WERI-Rb-1 (cell line): ENCODE measurements around the gene NOD1.
A peak's percentile ranks its signal among the peaks of the same experiment; 100 is the strongest.

Source experiments
- DNase-seq: peaks from one replicate; pipeline ENCODE4 v3.0.0-alpha.2; 2020
- H3K27ac ChIP-seq: fragments of 250-450 bp; sonication (Bioruptor Pico); 2 replicates; pipeline ENCODE4 v1.5.1; 2020; ENCODE audit warnings: mild to moderate bottlenecking, moderate library complexity
- H3K27me3 ChIP-seq: fragments of 250-450 bp; sonication (Bioruptor Pico); 2 replicates; pipeline ENCODE4 v1.5.1; 2021; ENCODE audit warnings: mild to moderate bottlenecking, low read depth, moderate library complexity; ENCODE audit not compliant: insufficient read depth, severe bottlenecking
- H3K36me3 ChIP-seq: fragments of 250-450 bp; sonication (Bioruptor Pico); 2 replicates; pipeline ENCODE4 v1.5.1; 2020; ENCODE audit warnings: mild to moderate bottlenecking, moderate library complexity
- H3K4me3 ChIP-seq: 2 replicates; pipeline ENCODE4 v1.5.1; 2011; ENCODE audit warnings: low read depth, mild to moderate bottlenecking, control low read depth, low read length
- H3K9me3 ChIP-seq: fragments of 250-450 bp; sonication (Bioruptor Pico); 2 replicates; pipeline ENCODE4 v1.5.1; 2021; ENCODE audit warnings: mild to moderate bottlenecking, moderate library complexity; ENCODE audit not compliant: severe bottlenecking
- TF ChIP-seq, protein P1 (sequence below): IDR thresholded peaks from 2 replicates; pipeline ENCODE4 v1.5.1; 2011; ENCODE audit warnings: low read depth, mild to moderate bottlenecking, control low read depth, inconsistent platforms, low read length

NOD1 gene

DNA sequence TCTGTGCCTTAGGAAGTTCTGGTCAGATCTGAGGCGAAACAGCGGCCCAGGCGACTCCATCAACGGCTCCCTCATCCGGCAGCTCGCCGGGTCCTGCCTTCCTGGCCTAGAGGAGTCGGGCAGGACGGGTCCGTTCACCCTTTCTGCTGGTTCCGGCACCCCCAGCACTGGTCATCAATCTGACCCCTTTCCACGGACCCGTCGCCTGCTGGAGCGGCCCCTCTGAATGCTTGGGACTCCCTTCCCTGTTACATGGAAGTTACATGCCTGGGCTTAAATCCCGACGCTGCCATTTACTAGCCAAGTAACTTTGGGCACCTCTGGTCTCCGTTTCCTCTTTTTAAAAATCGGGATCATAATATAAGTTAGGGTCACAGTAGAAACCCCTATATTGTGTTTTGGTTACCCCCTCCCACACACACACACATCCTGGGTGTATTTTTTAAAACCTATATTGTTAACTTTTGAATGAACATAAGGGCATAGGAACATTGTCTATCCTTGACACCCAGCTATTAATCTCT is 26.7 kb upstream of the NOD1 start:
- H3K9me3 ChIP-seq: no peaks in the 10 kb centered on the region
- no peak for DNase-seq
- H3K36me3 ChIP-seq: peaks cover 17% of the 10 kb centered on the region
- peak overlapping the region; percentile 98 for H3K4me3 ChIP-seq
- peak overlapping the region; percentile 78 for H3K27ac ChIP-seq
- no peaks in the 10 kb centered on the region for H3K27me3 ChIP-seq
- TF ChIP-seq, protein P1, sequence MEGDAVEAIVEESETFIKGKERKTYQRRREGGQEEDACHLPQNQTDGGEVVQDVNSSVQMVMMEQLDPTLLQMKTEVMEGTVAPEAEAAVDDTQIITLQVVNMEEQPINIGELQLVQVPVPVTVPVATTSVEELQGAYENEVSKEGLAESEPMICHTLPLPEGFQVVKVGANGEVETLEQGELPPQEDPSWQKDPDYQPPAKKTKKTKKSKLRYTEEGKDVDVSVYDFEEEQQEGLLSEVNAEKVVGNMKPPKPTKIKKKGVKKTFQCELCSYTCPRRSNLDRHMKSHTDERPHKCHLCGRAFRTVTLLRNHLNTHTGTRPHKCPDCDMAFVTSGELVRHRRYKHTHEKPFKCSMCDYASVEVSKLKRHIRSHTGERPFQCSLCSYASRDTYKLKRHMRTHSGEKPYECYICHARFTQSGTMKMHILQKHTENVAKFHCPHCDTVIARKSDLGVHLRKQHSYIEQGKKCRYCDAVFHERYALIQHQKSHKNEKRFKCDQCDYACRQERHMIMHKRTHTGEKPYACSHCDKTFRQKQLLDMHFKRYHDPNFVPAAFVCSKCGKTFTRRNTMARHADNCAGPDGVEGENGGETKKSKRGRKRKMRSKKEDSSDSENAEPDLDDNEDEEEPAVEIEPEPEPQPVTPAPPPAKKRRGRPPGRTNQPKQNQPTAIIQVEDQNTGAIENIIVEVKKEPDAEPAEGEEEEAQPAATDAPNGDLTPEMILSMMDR: no peak

DNA sequence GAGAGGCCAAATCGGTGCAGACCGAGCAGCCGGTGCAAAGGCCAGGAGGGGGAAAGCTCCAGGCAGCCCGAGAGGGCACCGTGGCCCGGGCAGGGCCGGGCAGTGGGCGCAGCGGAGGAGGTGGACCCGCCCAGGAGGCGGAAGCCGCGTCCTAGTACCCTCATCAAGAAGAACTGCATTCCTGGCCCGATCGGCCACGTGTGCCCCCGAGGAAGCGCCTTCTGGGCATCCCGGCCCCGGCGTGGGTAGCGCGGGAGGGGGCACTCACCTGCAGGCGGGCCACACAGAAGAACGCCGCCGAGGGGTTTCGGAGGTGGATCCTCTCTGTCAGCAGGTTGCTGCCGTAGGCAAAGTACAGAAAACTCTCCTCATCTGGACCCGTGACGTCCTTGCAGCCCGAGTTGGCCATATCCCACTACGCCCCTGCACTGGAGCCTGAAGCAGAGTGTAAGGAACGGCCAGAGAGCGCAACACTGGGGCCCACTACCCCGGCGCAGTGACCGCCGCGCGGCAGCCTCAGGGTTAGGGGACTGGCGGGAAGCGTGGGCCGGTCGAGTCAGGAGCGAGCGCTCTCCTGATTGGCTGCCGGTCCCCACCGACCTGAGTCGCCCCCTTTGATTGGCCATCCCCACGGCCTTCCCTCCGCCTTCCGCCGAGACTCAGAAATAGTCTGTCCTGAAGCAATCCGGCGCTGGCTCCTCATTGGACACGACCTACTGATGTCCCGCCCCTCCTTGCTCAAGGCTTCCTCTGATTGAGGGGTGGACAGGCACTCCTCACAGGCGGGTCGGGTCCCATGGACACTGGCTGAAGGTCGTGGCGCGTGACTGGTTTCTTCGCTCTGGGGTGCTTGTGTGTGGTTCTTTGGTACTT is 26.0 kb upstream of the NOD1 start, which contains the start of gene GGCT:
Gene GGCT, minus strand, starts transcription at position 529 of the 873 bp plus-strand sequence. Its CDS starts 120 bp downstream, at position 409.
- Histone ChIP-seq H3K4me3 (peak within 1 kb of the TSS; percentile 98), H3K9me3 (no peaks in the 10 kb centered on the region), H3K27me3 (no peaks in the 10 kb centered on the region), H3K36me3 (peaks cover 23% of the 10 kb centered on the region), H3K27ac (peak within 1 kb of the TSS; percentile 84)
- DNase-seq: peak; percentile 99
- TF ChIP-seq, protein P1: no peak

DNA sequence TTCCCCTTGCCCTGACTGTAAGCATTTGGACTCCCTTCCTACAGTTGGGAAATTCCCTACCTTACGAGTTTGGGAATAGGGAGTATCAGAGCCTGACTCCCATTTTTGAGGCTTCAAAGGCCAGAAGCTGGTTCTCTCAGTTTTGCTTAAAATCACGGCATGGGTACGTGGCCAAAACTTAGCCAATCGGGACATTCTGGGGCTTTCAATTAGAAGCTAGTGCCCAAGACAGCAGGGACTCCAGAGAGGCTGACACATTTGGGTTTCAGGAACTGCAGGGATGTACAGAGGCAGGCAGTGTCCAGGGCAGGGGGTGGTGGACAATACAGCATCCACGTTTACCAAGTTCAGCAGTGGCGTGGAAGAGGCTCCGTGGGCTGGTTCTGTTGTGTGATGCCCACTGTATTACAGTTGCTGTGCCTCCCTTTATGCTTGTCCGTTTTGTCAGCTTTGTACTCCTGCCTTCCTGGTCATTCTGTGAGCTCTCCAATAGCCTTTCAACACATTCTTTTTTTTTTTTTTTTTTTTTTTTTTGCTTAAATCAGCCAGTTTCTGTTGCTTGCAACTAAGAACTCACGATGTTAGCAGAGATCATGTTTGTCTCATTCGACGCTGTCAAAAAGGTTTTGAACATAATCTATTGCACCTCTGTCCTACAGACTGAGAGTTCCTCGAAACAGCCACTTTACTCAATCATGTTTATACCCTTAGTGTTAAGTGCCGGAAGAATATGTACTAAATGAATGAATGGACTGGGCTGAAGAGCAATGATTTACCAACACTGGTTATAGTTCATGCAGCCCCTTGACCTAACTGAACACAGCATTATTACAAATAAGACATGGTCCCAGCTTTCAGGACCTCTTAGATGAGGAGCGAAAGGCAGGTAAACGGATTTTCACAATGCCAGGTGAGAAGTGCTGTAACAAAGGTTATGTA is 25.0 kb upstream of the NOD1 start:
- peak overlapping the region; percentile 84 for H3K27ac ChIP-seq
- TF ChIP-seq, protein P1: no peak
- peak overlapping the region; percentile 98 for H3K4me3 ChIP-seq
- DNase-seq: no peak
- no peaks in the 10 kb centered on the region for H3K27me3 ChIP-seq
- H3K36me3 ChIP-seq: peaks cover 28% of the 10 kb centered on the region
- no peaks in the 10 kb centered on the region for H3K9me3 ChIP-seq

DNA sequence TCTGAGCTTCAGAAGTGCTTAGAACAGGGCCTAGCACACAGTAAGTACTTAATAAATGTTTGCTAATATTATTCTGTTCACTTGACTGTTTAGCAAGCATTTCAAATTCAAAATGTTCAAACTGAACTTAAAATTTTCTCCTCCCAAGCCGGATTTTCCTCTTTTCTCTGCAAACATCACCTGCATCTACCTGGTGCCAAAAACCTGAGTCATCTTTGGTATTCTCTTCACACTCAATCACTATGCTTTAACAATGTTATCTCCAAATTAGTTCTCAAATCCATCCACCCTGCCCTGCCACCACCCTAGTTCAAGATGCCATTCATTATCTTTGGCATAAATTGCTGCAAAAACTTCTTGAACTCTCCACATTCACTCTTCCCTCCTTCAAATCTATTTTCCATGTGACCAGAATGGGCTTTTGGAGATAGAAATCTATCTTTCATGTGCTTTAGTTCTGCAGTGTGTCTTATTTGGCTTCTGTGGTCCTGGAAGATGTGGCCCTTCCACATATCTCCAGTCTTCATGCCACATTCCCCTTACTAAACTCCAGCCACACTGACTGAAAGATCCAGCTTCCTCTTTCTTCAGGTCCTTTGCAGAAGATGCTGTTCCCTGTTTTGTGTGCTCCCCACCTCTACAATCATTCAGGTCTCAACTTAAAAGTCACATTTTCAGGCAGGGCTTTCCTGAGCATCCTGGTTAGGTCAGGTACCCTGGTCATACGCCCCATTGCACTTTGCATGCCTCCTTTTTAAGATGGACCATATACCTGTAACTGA is 24.1 kb upstream of the NOD1 start:
- Histone ChIP-seq H3K27ac (no peak overlapping the region), H3K4me3 (no peak overlapping the region), H3K9me3 (no peaks in the 10 kb centered on the region), H3K36me3 (peaks cover 32% of the 10 kb centered on the region), H3K27me3 (no peaks in the 10 kb centered on the region)
- TF ChIP-seq, protein P1: no peak
- no peak for DNase-seq

DNA sequence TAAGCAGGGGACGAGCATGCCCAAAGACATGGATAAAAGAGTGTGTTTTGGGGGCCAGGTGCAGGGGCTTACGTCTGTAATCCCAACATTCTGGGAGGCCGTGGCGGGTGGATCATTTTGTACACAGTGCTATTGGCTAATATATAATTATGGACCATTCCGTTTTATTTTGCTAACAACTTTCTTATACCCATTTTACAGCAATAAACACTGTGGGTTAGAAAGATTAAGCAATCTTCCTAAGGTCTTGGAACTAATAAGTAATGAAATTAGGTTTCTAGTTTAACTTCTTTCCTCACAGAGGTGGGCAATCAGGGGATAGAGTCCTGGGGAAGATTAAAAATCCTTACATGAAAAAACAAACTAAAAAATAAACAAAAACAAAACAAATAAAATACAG is 22.7 kb upstream of the NOD1 start:
- no peaks in the 10 kb centered on the region for H3K27me3 ChIP-seq
- H3K4me3 ChIP-seq: no peak overlapping the region
- no peaks in the 10 kb centered on the region for H3K9me3 ChIP-seq
- TF ChIP-seq, protein P1: no peak
- peaks cover 44% of the 10 kb centered on the region for H3K36me3 ChIP-seq
- no peak overlapping the region for H3K27ac ChIP-seq
- no peak for DNase-seq
